SK-N-MC (cell line): ENCODE results near the gene DCDC2B.

Experiments
- DNase-seq: peaks from one replicate; pipeline ENCODE4 v3.0.0-alpha.2; 2011; ENCODE audit warnings: low read depth, low spot score
- H3K27ac ChIP-seq: fragments of 200-600 bp; sonication (generic); 2 replicates; pipeline ENCODE4 v1.5.1; 2016; ENCODE audit warnings: mixed run types
- H3K36me3 ChIP-seq: fragments of 200-600 bp; sonication (generic); 2 replicates; pipeline ENCODE4 v1.6.1; 2017; ENCODE audit warnings: antibody characterized with exemption, low read length, mixed read lengths; ENCODE audit not compliant: insufficient read depth
- H3K4me3 ChIP-seq: fragments of 200-600 bp; sonication (generic); 2 replicates; pipeline ENCODE4 v1.5.1; 2016
- H3K9ac ChIP-seq: fragments of 200-600 bp; sonication (generic); 2 replicates; pipeline ENCODE4 v1.8.0; 2017; ENCODE audit warnings: mixed run types, mixed read lengths; ENCODE audit not compliant: insufficient read length
- H3K9me3 ChIP-seq: fragments of 200-600 bp; sonication (generic); 2 replicates; pipeline ENCODE4 v1.6.1; 2017; ENCODE audit warnings: low read depth, mild to moderate bottlenecking, antibody characterized with exemption, low read length, moderate library complexity, mixed read lengths
- EZH2 ChIP-seq: fragments of 200-600 bp; sonication (generic); IDR thresholded peaks from one replicate; pipeline ENCODE4 v1.6.1; 2017; ENCODE audit warnings: antibody characterized with exemption
- FOXP2 ChIP-seq: optimal IDR thresholded peaks from 2 replicates; pipeline ENCODE3; 2011; ENCODE audit warnings: mild to moderate bottlenecking, moderate library complexity; ENCODE audit not compliant: insufficient read depth; ENCODE audit errors: extremely low read length, control extremely low read depth
- POLR2AphosphoS5 ChIP-seq: IDR thresholded peaks from 2 replicates; pipeline ENCODE4 v1.6.1; 2012; ENCODE audit warnings: mild to moderate bottlenecking, low read depth, low read length, borderline replicate concordance

The DCDC2B gene

DNA sequence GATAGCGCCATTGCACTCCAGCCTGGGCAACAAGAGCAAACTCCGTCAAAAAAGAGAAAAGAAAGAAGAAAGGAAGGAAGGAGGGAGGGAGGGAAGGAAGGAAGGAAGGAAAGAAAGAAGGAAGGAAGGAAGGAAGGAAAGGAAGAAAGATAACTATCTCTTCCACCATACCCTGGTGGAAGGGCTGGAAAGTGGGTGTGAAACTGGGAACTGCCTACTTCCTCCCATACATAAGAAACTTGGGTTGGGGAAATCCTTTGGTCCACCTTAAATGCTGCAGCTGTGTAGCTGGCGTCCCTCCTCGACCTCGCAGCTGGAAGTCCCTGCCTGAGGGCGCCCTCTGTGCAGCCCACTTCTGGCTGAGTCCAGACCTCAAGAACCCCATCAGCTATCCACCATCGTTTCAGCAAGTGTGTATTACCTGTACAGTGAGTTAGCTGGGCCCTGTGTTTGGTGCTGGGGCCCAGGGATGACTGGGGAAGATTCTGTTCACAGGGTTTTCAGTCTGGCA lies 33.5 kb downstream of the DCDC2B start:
- Histone ChIP-seq H3K9ac (no peak overlapping the region), H3K9me3 (no peaks in the 10 kb centered on the region), H3K27ac (no peak overlapping the region), H3K4me3 (no peak overlapping the region), H3K36me3 (no peaks in the 10 kb centered on the region)
- DNase-seq, result no peak
- TF ChIP-seq FOXP2, result no peak
- TF ChIP-seq POLR2AphosphoS5, result no peak
- TF ChIP-seq EZH2, result no peak

GRCh38 chr1:32246888-32247273 lies 38.0 kb downstream of the DCDC2B start, which contains the start of gene FAM167B:
Gene FAM167B, plus strand, starts transcription at chr1:32247222. Its CDS starts 200 bp downstream, at chr1:32247422.
- DNase-seq, result no peak
- H3K36me3 ChIP-seq, result no peaks in the 10 kb centered on the region
- H3K9me3 ChIP-seq, result no peaks in the 10 kb centered on the region
- no peak within 1 kb of the TSS for H3K9ac ChIP-seq
- TF ChIP-seq POLR2AphosphoS5 (no peak), FOXP2 (no peak), EZH2 (no peak)
- no peak within 1 kb of the TSS for H3K4me3 ChIP-seq
- no peak within 1 kb of the TSS for H3K27ac ChIP-seq

DNA sequence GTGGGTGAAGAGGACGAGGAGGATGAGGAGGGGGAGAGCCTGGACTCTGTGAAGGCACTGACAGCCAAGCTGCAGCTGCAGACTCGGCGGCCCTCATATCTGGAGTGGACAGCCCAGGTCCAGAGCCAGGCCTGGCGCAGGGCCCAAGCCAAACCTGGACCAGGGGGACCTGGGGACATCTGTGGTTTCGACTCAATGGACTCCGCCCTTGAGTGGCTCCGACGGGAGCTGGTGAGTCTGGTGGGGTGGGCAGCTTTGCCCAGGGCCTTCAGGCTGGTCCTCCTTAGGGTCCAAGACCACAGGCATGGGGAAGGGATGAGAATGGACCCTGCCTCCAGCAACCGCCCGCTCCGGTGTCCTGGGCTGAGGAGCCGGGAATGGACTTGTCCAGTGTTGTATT lies 38.6 kb downstream of the DCDC2B start:
- no peaks in the 10 kb centered on the region for H3K9me3 ChIP-seq
- H3K4me3 ChIP-seq, result no peak overlapping the region
- no peak overlapping the region for H3K27ac ChIP-seq
- TF ChIP-seq FOXP2 (no peak), EZH2 (no peak), POLR2AphosphoS5 (no peak)
- no peaks in the 10 kb centered on the region for H3K36me3 ChIP-seq
- no peak overlapping the region for H3K9ac ChIP-seq
- DNase-seq, result no peak

GRCh38 chr1:32247983-32248889 lies 39.3 kb downstream of the DCDC2B start:
- Histone ChIP-seq H3K9me3 (no peaks in the 10 kb centered on the region), H3K9ac (no peak overlapping the region), H3K4me3 (no peak overlapping the region), H3K27ac (no peak overlapping the region), H3K36me3 (no peaks in the 10 kb centered on the region)
- DNase-seq, result no peak
- TF ChIP-seq FOXP2 (no peak), EZH2 (no peak), POLR2AphosphoS5 (no peak)

- Histone ChIP-seq H3K9ac (no peak overlapping the region), H3K36me3 (no peaks in the 10 kb centered on the region), H3K4me3 (no peak overlapping the region), H3K9me3 (no peaks in the 10 kb centered on the region), H3K27ac (no peak overlapping the region)
- no peak for TF ChIP-seq EZH2
- TF ChIP-seq POLR2AphosphoS5, result no peak
- TF ChIP-seq FOXP2, result no peak
- no peak for DNase-seq
Observed at GRCh38 chr1:32249831-32250525, 41.1 kb downstream of the DCDC2B start.

- Histone ChIP-seq H3K4me3 (no peak within 1 kb of the TSS), H3K9ac (no peak within 1 kb of the TSS), H3K27ac (no peak within 1 kb of the TSS), H3K36me3 (no peaks in the 10 kb centered on the region), H3K9me3 (no peaks in the 10 kb centered on the region)
- TF ChIP-seq POLR2AphosphoS5, result no peak
- no peak for DNase-seq
Observed at GRCh38 chr1:32250893-32251716, 42.2 kb downstream of the DCDC2B start, which contains the start of gene LCK. Gene LCK, plus strand, starts transcription at chr1:32251265. Its CDS starts 23,065 bp downstream, at chr1:32274330.

DNA sequence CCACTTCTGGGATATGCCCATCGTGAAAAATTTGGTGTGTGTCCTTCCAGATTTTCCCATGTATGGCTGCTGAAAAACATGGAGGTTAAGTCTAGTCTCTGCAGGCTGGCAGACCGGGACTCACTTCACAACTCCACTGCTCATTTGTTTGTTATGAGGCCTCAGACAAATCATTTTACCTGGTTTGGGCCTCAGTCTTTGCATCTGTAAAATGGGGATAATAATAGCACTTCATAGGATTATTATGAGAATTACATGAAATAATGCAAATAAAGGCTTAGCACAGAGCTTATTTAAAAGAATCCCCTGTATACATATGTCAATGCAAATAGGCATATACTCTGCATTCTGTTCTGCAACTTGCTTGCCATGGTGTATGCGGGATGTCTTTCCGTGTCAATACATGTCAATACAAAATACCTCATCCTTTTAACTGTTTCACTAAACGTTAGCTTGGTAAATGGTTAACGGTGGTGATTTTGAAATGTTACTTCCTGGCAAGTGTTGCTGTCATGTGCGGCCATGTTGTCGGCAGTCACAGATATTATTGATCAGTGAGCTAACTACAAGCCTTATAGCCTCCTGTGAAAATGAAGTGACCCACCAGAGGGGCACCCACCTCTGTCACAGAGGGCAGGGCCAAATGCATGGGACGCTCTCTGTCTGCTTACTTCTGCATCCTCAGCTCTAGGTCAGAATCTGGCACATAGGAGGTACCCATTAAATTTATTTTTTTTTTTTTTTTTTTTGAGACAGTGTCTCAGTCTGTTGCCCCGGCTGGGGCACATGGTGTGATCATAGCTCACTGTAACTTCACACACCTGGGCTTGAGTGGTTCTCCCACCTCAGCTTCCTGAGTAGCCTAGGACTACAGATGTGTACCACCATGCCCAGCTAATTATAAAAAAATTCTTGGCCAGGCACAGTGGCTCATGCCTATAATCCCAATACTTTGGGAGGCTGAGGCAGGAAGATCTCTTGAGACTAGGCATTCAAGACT lies 46.5 kb downstream of the DCDC2B start:
- H3K27ac ChIP-seq, result no peak overlapping the region
- DNase-seq, result no peak
- H3K9me3 ChIP-seq, result no peaks in the 10 kb centered on the region
- no peaks in the 10 kb centered on the region for H3K36me3 ChIP-seq
- no peak overlapping the region for H3K4me3 ChIP-seq
- TF ChIP-seq FOXP2, result no peak
- no peak for TF ChIP-seq EZH2
- no peak overlapping the region for H3K9ac ChIP-seq
